ENCODE data around the gene GBP2.

Gene GBP2

GRCh38 chr1:89068291-89068690 lies 57.6 kb downstream of the GBP2 start:
- DNase-seq, result no peak
- Histone ChIP-seq H3K4me3 (no peak overlapping the region), H3K27me3 (no peaks in the 10 kb centered on the region), H3K9me3 (no peaks in the 10 kb centered on the region), H3K27ac (no peak overlapping the region), H3K4me1 (peaks cover 0 to 12% (median 0%) of the 10 kb centered on the region in 4 donors), H3K36me3 (no peaks in the 10 kb centered on the region)
- intact Hi-C loops (cut with DNase I; ENCODE audit: low total_unique reads), result no loop called here
- TF ChIP-seq CTCF (IDR thresholded peaks at IDR 0.05), result no peak

DNA sequence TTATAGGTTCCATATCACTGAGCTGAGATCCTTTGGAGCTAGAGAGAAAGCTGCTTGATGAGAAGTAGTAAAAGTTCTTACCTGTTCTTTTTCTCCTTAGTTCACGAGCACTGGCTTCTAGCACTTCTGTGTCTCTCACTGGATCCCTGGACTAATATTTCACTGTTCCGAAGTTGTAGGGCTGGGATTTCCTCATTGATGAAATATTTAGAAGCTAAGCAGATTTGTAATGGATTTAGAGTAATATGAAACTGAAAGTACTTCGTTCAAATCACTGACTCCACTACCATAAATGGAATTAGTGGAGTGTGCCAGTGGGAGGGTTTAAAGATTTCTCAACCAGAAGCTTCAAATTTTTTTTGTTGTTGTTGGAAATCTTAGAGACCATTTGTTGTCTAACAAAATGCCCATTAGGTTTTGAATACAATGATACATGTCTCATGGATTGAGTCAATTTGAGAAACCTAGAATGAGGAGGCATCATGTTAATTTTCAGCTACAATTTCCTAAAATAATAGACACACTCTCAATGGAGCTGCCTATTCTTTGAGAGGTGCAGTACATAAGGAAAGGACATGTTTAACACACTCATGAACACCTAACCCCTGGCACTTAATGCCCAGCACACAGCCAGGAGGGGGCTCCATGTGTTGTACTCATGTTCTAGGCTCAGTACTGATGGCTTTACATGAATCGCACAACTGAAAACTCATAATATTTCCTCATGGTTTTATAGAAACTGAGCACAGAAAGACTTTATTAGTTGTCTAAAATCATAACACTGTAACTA lies 60.6 kb downstream of the GBP2 start, which contains the start of gene GBP1:
GBP1 (minus strand) TSS at position 130 of the 790 bp plus-strand sequence. CDS start 1,974 bp downstream, outside the sequence.
- Histone ChIP-seq H3K27ac (peak within 1 kb of the TSS; percentile 81), H3K9me3 (no peaks in the 10 kb centered on the region), H3K4me1 (peaks cover 0 to 42% (median 2%) of the 10 kb centered on the region in 4 donors), H3K36me3 (peaks cover 0 to 5% (median 3%) of the 10 kb centered on the region in 3 donors), H3K27me3 (no peaks in the 10 kb centered on the region), H3K4me3 (peak within 1 kb of the TSS; percentile 52 to 57)
- no peak for TF ChIP-seq CTCF (IDR thresholded peaks at IDR 0.05)
- intact Hi-C loops (cut with DNase I; ENCODE audit: low total_unique reads), result no loop called here
- DNase-seq, result no peak

GRCh38 chr1:89064632-89065031 lies 61.3 kb downstream of the GBP2 start:
- Histone ChIP-seq H3K27ac (peak overlapping the region; percentile 81), H3K4me3 (peak overlapping the region; percentile 52 to 57), H3K9me3 (no peaks in the 10 kb centered on the region), H3K27me3 (no peaks in the 10 kb centered on the region), H3K4me1 (peaks cover 0 to 46% (median 2%) of the 10 kb centered on the region in 4 donors), H3K36me3 (peaks cover 4 to 10% (median 7%) of the 10 kb centered on the region in 3 donors)
- TF ChIP-seq CTCF (IDR thresholded peaks at IDR 0.05), result no peak
- DNase-seq, result no peak
- intact Hi-C loops (cut with DNase I; ENCODE audit: low total_unique reads), result no loop called here

DNA sequence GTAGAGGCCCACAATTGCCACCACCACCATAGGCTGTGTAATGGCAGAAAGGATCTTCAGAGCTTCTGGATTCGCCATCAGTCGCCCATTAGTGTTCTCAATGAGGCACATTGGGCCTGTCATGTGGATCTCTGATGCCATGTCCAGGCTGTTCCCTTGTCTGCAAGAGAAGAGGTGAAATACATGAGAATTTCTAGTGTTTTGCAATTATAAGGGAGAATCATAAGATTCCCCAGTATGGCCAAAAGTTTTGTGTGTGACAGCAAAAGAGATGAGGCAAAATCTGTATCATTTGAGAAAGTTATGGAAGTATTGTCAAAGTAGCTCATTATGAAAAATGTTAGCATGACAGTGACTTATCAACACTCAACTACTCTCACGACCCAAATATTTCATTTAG lies 62.8 kb downstream of the GBP2 start:
- Histone ChIP-seq H3K27me3 (no peaks in the 10 kb centered on the region), H3K9me3 (no peaks in the 10 kb centered on the region), H3K4me1 (peaks cover 0 to 46% (median 2%) of the 10 kb centered on the region in 4 donors), H3K36me3 (peaks cover 18 to 25% (median 22%) of the 10 kb centered on the region in 3 donors), H3K27ac (peak overlapping the region in 1 of 2 donors; percentile 81), H3K4me3 (no peak overlapping the region)
- intact Hi-C loops (cut with DNase I; ENCODE audit: low total_unique reads), result no loop called here
- TF ChIP-seq CTCF (IDR thresholded peaks at IDR 0.05), result no peak
- DNase-seq, result no peak

DNA sequence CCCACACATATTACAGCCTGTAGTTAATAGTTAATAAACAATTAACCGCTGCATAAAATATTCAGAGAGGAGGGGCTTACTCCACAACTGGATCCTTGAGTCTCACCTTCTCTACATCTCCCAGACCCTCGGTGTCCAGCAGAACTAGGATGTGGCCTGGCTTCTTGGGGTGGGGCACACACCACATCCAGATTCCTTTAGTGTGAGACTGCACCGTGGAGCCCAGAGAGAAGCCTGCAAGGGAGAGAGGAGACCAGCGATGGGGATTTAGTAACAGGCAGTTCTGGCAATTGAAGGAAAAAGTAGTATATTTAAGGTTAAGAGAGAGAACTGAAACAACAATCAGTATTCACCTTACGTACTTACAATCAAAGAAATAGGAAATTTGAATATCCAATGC lies 65.8 kb downstream of the GBP2 start:
- no peak overlapping the region for H3K27ac ChIP-seq
- H3K27me3 ChIP-seq, result no peaks in the 10 kb centered on the region
- peaks cover 0 to 39% (median 2%) of the 10 kb centered on the region in 4 donors for H3K4me1 ChIP-seq
- intact Hi-C loops (cut with DNase I; ENCODE audit: low total_unique reads), result no loop called here
- H3K4me3 ChIP-seq, result no peak overlapping the region
- H3K36me3 ChIP-seq, result peaks cover 45 to 54% (median 49%) of the 10 kb centered on the region in 3 donors
- no peaks in the 10 kb centered on the region for H3K9me3 ChIP-seq
- TF ChIP-seq CTCF (IDR thresholded peaks at IDR 0.05), result no peak
- no peak for DNase-seq

Measured in tibial artery (tissue), 4 donors.